H7 (cell line): ENCODE results near the gene CCL4. TPM values are rescaled to one million over a fixed set of nuclear protein-coding genes. Genes with fewer than 3 reads are reported as not detected.
"Not testable (repeated sequence)": the region's sequence is repeated elsewhere in the genome, so short reads cannot be mapped to it uniquely, and the experiment has no call there.

Experiments
- DNase-seq: peaks from one replicate; pipeline ENCODE4 v3.0.0; 2012
- H3K27me3 ChIP-seq: 2 replicates; pipeline ENCODE4 v1.6.0; 2011; ENCODE audit warnings: mild to moderate bottlenecking, low read length; ENCODE audit not compliant: control insufficient read depth, insufficient read depth
- H3K36me3 ChIP-seq: replicated peaks from 2 replicates; pipeline ENCODE4 v1.5.1; 2011; ENCODE audit warnings: low read length; ENCODE audit not compliant: control insufficient read depth, insufficient read depth
- H3K4me3 ChIP-seq: 2 replicates; pipeline ENCODE4 v1.5.1; 2011; ENCODE audit warnings: low read depth, mild to moderate bottlenecking, control low read depth, low read length, moderate library complexity; ENCODE audit not compliant: insufficient read depth
- total RNA-seq: library from RNA; depleted of rRNA; stranded (reverse); fragments of >200 nt; shearing (Covaris generic); gene quantifications from 2 replicates; pipeline ENCODE4 v1.2.3, GENCODE V29; 2014

CCL4 gene
- total RNA-seq, 1 experiment from 2014 or later, result not detected

DNA sequence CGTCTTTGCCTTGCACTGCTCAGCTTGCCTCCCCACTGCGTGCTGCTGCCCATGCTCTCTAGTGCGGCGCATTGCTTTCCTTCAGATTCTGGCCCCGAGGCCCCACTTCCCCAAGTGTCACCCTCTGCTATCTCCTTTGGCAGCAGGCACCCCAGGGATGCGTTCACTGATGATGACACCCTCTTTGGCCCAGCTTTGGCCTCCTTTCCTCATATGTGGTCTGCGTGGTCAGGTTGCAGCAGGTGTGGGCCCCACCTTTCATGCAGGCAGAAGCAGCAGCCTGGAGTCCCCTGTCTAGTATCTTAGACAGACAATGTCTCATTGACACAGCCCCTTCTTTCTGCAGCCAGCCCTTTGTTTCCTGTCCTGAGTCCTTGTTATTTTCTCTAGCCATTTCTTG lies 8.9 kb upstream of the CCL4 start:
- no peak for DNase-seq
- Histone ChIP-seq H3K27me3 (no peaks in the 10 kb centered on the region), H3K36me3 (no peaks in the 10 kb centered on the region), H3K4me3 (no peak overlapping the region)

GRCh38 chr17:36095992-36096391 lies 7.6 kb upstream of the CCL4 start:
- no peak for DNase-seq

DNA sequence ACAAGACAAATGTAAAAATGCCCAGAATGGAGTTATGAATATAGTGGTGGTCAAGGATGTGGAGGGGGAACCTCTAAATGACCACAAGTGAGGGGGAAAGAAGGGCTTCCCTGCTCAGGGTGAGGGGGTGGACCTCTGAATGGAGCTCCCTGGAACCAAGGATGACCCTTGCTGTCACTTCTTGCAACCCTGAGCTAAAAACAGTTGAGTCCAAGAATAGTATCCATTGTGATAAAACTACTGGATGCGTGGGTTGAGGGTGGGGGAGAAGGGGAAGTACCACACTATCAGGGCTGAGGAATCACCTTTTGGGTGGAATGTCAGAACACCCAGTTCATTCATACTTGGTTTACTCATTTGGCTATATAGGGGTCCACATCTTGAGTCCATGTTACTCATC lies 4.6 kb upstream of the CCL4 start:
- not testable (repeated sequence) for H3K27me3 ChIP-seq, H3K36me3 ChIP-seq, H3K4me3 ChIP-seq, DNase-seq

More at GRCh38 chr17:36095992-36096391, 7.6 kb upstream of the CCL4 start:
- Histone ChIP-seq H3K36me3 (no peaks in the 10 kb centered on the region), H3K27me3 (no peaks in the 10 kb centered on the region), H3K4me3 (no peak overlapping the region)

DNA sequence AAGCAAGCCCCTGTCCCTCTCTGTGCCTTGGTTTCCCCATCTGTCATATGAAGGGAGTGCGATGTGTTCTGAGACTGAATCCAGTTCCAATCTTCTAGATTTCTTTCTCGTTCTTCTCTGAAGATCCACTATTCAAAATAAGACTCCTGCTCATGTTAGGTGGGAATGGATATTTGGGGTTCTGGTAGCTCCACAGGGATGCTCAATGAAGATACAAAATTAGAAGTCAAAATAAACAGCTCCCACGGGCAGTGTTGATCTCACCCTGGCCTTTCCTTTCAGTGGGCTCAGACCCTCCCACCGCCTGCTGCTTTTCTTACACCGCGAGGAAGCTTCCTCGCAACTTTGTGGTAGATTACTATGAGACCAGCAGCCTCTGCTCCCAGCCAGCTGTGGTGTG lies 619 bp downstream of the CCL4 start:
- H3K27me3 ChIP-seq, DNase-seq, H3K36me3 ChIP-seq, H3K4me3 ChIP-seq: not testable (repeated sequence)

GRCh38 chr17:36104701-36105181 lies 1.1 kb downstream of the CCL4 start:
- no peak for DNase-seq
- no peak overlapping the region for H3K4me3 ChIP-seq
- H3K36me3 ChIP-seq, result no peaks in the 10 kb centered on the region
- no peaks in the 10 kb centered on the region; the same call in none of the 2 replicates for H3K27me3 ChIP-seq

DNA sequence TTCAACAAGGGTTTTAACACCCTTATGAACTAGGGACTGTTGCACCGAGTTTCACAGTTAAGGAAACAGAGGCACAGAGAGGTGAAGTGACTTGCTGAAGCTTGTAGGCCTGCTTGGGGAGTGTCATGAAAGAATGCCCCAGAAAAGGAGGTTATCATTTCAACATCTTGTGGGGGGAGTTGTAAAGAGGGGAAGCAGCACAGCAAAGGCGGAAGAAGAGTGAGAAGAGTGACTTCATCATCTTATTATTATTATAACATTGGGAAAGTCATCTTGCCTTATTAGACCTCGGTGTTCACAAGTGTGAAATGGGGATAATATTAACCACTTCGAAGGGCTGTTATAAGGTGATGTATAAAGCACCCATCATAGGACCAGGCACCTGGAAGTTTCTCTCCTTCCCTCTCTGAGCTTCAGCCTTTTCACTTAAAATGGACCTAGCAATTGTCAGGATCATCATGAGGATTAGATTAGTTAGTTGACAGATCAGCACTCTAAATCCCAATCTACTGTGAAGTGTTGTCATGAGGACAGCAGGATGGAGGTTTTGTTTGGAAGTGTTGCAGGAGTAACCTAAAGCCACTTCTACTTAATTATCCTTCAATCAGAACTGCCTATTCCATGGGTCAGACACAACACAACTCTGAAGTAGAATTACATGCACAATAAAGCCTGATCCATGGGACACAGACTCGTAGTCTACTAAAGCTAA lies 2.3 kb downstream of the CCL4 start:
- H3K36me3 ChIP-seq, result no peaks in the 10 kb centered on the region
- H3K27me3 ChIP-seq, result no peaks in the 10 kb centered on the region; the same call in none of the 2 replicates
- DNase-seq, result no peak
- H3K4me3 ChIP-seq, result no peak overlapping the region

DNA sequence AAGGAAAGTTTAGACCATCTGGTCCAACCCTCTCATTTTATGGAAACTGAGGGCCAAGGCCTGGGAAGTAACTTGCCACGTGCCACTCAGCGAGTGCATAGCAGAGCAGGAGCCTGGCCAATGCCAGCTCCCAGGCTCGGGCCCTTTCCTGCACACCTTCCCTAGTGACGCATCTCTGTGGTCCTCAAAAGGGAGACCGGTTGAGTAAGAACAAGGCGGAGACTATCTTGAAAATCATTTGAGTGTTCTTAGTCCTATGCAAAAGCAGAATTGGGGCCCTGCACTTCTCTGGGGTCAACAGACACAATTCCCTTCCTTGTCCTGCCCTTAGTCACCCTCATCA lies 2.8 kb downstream of the CCL4 start:
- H3K36me3 ChIP-seq, result no peaks in the 10 kb centered on the region
- no peak overlapping the region for H3K4me3 ChIP-seq
- no peak for DNase-seq
- no peaks in the 10 kb centered on the region; the same call in none of the 2 replicates for H3K27me3 ChIP-seq

GRCh38 chr17:36107660-36108059 lies 4.0 kb downstream of the CCL4 start:
- DNase-seq, result no peak
- Histone ChIP-seq H3K36me3 (no peaks in the 10 kb centered on the region), H3K4me3 (no peak overlapping the region), H3K27me3 (no peaks in the 10 kb centered on the region; the same call in none of the 2 replicates)

DNA sequence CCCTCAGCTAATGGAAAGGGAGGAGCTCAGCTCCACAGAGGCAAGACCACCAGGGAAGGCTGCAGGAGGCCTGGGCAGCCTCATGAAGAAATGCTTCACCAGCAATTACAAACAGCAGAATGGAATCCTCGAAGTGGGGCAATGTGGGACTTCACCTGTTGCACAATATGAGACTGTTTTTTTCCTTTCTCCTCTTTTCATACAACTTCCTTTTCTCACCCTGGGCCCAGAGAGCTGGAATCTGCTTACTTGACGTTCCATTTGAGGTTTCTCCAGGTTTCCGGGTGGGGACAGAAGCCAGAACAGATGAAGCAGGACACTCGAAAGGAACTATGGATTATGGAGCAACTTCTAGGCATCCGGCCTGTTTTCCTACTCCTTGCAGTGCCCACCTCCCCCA lies 4.6 kb downstream of the CCL4 start:
- H3K4me3 ChIP-seq, H3K36me3 ChIP-seq, H3K27me3 ChIP-seq, DNase-seq: not testable (repeated sequence)

GRCh38 chr17:36111068-36111490 lies 7.5 kb downstream of the CCL4 start:
- no peak for DNase-seq
- Histone ChIP-seq H3K27me3 (no peaks in the 10 kb centered on the region; the same call in none of the 2 replicates), H3K36me3 (no peaks in the 10 kb centered on the region), H3K4me3 (no peak overlapping the region)

GRCh38 chr17:36112572-36112971 lies 8.9 kb downstream of the CCL4 start:
- H3K27me3 ChIP-seq, result no peaks in the 10 kb centered on the region; the same call in none of the 2 replicates
- H3K4me3 ChIP-seq, result no peak overlapping the region
- H3K36me3 ChIP-seq, result no peaks in the 10 kb centered on the region
- no peak for DNase-seq

GRCh38 chr17:36113131-36113530 lies 9.5 kb downstream of the CCL4 start:
- not testable (repeated sequence) for H3K36me3 ChIP-seq, DNase-seq, H3K4me3 ChIP-seq, H3K27me3 ChIP-seq

- not testable (repeated sequence) for H3K36me3 ChIP-seq, DNase-seq, H3K27me3 ChIP-seq, H3K4me3 ChIP-seq
Observed at GRCh38 chr17:36114971-36115648, 11.5 kb downstream of the CCL4 start.

DNA sequence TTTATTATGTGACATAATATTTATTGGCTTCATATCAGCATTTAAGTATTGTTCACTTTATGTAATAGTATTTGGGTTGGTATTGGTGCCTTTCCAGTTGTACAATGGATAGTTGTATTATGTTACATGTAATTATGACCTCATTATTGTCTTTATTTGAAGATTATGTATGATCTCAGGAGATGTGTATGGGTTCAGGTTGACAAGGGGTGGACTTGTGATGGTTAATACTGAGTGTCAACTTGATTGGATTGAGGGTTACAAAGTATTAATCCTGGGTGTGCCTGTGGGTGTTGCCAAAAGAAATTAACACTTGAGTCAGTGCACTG lies 12.0 kb downstream of the CCL4 start:
- H3K4me3 ChIP-seq, H3K36me3 ChIP-seq, H3K27me3 ChIP-seq, DNase-seq: not testable (repeated sequence)
